K562 (cell line): ENCODE results near the gene XRN1. TPM values are rescaled to one million over a fixed set of nuclear protein-coding genes. Genes with fewer than 3 reads are reported as not detected.

Experiments used
- ATAC-seq: fragments of 200-7000 bp; cut with Tn5 transposase; 3 replicates; pipeline ENCODE4 v1.9.1; 2020; ENCODE audit warnings: moderate library complexity
- BruUV-seq: library from RNA; stranded (reverse); fragments of 400-500 nt; replicated peaks from 2 replicates; lab custom pipeline; 2021; lab: Mats Ljungman, UMichigan
- CTCF ChIA-PET: fragments of 300-600 bp; formaldehyde crosslinking; extraction: SDS; loops from one replicate; lab custom pipeline; 2021; ENCODE audit warnings: low intra/inter-chr PET ratio; lab: Yijun Ruan, JAX
- POLR2A ChIA-PET: fragments of 300-600, 350-650 bp; sonication (Branson Sonifier 250); formaldehyde crosslinking; extraction: SDS; loops from one replicate; lab custom pipeline; 2021; ENCODE audit warnings: antibody characterized with exemption, inconsistent platforms; lab: Yijun Ruan, JAX
- DNase-seq, 4 experiments: peaks; one replicate each; pipeline versions ENCODE4 v3.0.0 to v3.0.0-alpha.2; 2011 to 2018; ENCODE audit warnings: low spot score in 3 of 4, mixed read lengths in 3 of 4; ENCODE audit errors: extremely low read depth in 1 of 4
- FAIRE-seq: peaks from 2 replicates; lab custom pipeline; 2011; peaks lifted over from hg19 to GRCh38; lab: Jason Lieb, UNC
- H2AFZ ChIP-seq: 2 replicates; pipeline ENCODE4 v1.6.0; 2011; ENCODE audit warnings: low read depth, low read length, control low read depth, inconsistent platforms
- H3K27ac ChIP-seq: fragments of 200-600 bp; 3 replicates; pipeline ENCODE4 v1.8.0; 2011; ENCODE audit warnings: low read depth, mild to moderate bottlenecking, control low read depth, inconsistent platforms, low read length, moderate library complexity, mixed read lengths; ENCODE audit errors: extremely low read depth
- H3K27me3 ChIP-seq, 2 experiments: fragments of 300-600 bp in 1 of 2; 2 replicates in 1 of 2; 3 replicates in 1 of 2; pipeline versions ENCODE4 v1.6.0 to v1.8.0; 2011; ENCODE audit warnings: inconsistent platforms in 2 of 2, low read length in 2 of 2, mild to moderate bottlenecking in 1 of 2, mixed read lengths in 1 of 2, moderate library complexity in 1 of 2; ENCODE audit not compliant: control insufficient read depth in 2 of 2, insufficient read depth in 2 of 2
- H3K36me3 ChIP-seq: fragments of 300-600 bp; 3 replicates; pipeline ENCODE4 v1.8.0; 2011; ENCODE audit warnings: mild to moderate bottlenecking, low read length, inconsistent platforms; ENCODE audit not compliant: control insufficient read depth, insufficient read depth
- H3K4me1 ChIP-seq, 2 experiments: fragments of 200-600 bp in 1 of 2; replicated peaks in 1 of 2; 2 replicates in 1 of 2; 3 replicates in 1 of 2; pipeline versions ENCODE4 v1.5.1 to v1.8.0; 2011; ENCODE audit warnings: inconsistent platforms in 2 of 2, low read length in 2 of 2, mild to moderate bottlenecking in 1 of 2, mixed read lengths in 1 of 2, moderate library complexity in 1 of 2; ENCODE audit not compliant: control insufficient read depth in 2 of 2, insufficient read depth in 2 of 2
- H3K4me2 ChIP-seq: 2 replicates; pipeline ENCODE4 v1.6.1; 2011; ENCODE audit warnings: low read length, control low read depth, inconsistent platforms, mixed read lengths; ENCODE audit not compliant: insufficient read depth
- H3K4me3 ChIP-seq: fragments of 200-600 bp; sonication (generic), shearing (Covaris generic); 2 replicates; pipeline ENCODE4 v1.5.1; 2016; ENCODE audit warnings: control low read depth, inconsistent platforms
- H3K79me2 ChIP-seq: fragments of 200-600 bp; 3 replicates; pipeline ENCODE4 v1.8.0; 2011; ENCODE audit warnings: low read length, inconsistent platforms; ENCODE audit not compliant: control insufficient read depth, insufficient read depth
- H3K9ac ChIP-seq, 2 experiments: 2 replicates each; pipeline versions ENCODE4 v1.6.0 to v1.6.1; 2011; ENCODE audit warnings: low read depth in 2 of 2, low read length in 2 of 2, control low read depth in 1 of 2, inconsistent platforms in 1 of 2, mild to moderate bottlenecking in 1 of 2, mixed read lengths in 1 of 2; ENCODE audit not compliant: insufficient read depth in 1 of 2
- H3K9me1 ChIP-seq: one replicate; pipeline ENCODE4 v1.6.0; 2011; ENCODE audit warnings: inconsistent platforms, mild to moderate bottlenecking, low read length, moderate library complexity; ENCODE audit not compliant: control insufficient read depth, insufficient read depth
- H3K9me3 ChIP-seq: replicated peaks from 2 replicates; pipeline ENCODE4 v1.5.1; 2011; ENCODE audit warnings: low read depth, low read length, inconsistent platforms; ENCODE audit not compliant: control insufficient read depth, insufficient read depth
- H4K20me1 ChIP-seq: replicated peaks from 2 replicates; pipeline ENCODE4 v1.6.1; 2011; ENCODE audit warnings: low read length, inconsistent platforms, mixed read lengths; ENCODE audit not compliant: control insufficient read depth, insufficient read depth
- CBX1 ChIP-seq: sonication (generic); IDR thresholded peaks from 2 replicates; pipeline ENCODE4 v1.6.1; 2016; ENCODE audit warnings: antibody characterized with exemption, low read depth, mild to moderate bottlenecking
- ELF1 ChIP-seq: fragments of 200-800 bp; sonication (Bioruptor generic); IDR thresholded peaks from 2 replicates; pipeline ENCODE4 v1.6.1; 2016; ENCODE audit warnings: missing genetic modification characterization, missing compliant biosample characterization
- ETV1 ChIP-seq: fragments of 450-650 bp; conservative IDR thresholded peaks from 2 replicates; pipeline ENCODE4 v1.6.1; 2016; ENCODE audit warnings: missing genetic modification characterization, control low read depth, low read depth, missing compliant biosample characterization
- NCOA4 ChIP-seq: fragments of 450-650 bp; IDR thresholded peaks from 2 replicates; pipeline ENCODE4 v1.6.1; 2018; ENCODE audit warnings: mild to moderate bottlenecking; ENCODE audit not compliant: partially characterized antibody
- RCOR1 ChIP-seq, 2 experiments: IDR thresholded peaks; 2 replicates each; pipeline ENCODE4 v1.6.1; 2012; ENCODE audit warnings: low read depth in 2 of 2, low read length in 2 of 2, borderline replicate concordance in 1 of 2, improper control_type of control experiment in 1 of 2
- TEAD4 ChIP-seq, 2 experiments: sonication (generic) in 1 of 2; formaldehyde crosslinking in 1 of 2; IDR thresholded peaks; 2 replicates each; pipeline versions ENCODE4 v1.6.1 to v1.8.0; 2012 to 2022; ENCODE audit warnings: borderline replicate concordance in 1 of 2, inconsistent platforms in 1 of 2, low read length in 1 of 2, mild to moderate bottlenecking in 1 of 2, missing genetic modification reagents in 1 of 2
- ZNF175 ChIP-seq: fragments of 200-800 bp; sonication (Bioruptor generic); IDR thresholded peaks from 2 replicates; pipeline ENCODE4 v1.6.1; 2016; ENCODE audit warnings: low read depth, mild to moderate bottlenecking, missing genetic modification characterization, missing compliant biosample characterization
- ZNF644 ChIP-seq: fragments of 200-800 bp; sonication (Bioruptor generic); IDR thresholded peaks from 2 replicates; pipeline ENCODE4 v1.6.1; 2016; ENCODE audit warnings: low read depth, missing genetic modification characterization, missing compliant biosample characterization
- WGBS: fragments of 100-300 bp; shearing (Covaris generic); methylation state at CpG from one replicate; pipeline ENCODE4 v1.1.6; 2016; ENCODE audit warnings: low coverage, mixed read lengths; ENCODE audit not compliant: insufficient coverage; ENCODE audit errors: missing lambda C conversion rate; 5-methylcytosine and 5-hydroxymethylcytosine counted together
- in situ Hi-C: fragments of 300-500 bp; cut with MboI; formaldehyde crosslinking; loops from 4 replicates; pipeline ENCODE4 v1.15.0; 2018; ENCODE audit warnings: inconsistent platforms, mixed read lengths
- intact Hi-C: fragments of 100-400 bp; cut with micrococcal nuclease; formaldehyde crosslinking; loops from 2 replicates; pipeline ENCODE4 v1.14.2; 2022
- polyA plus RNA-seq, 8 experiments: library from polyadenylated mRNA; depleted of rRNA in 4 of 8; stranded (reverse) in 5 of 8; unstranded in 3 of 8; fragments of >200 nt; fragmentation: Nextera tagmentation in 2 of 8; fragmentation: Illumina TruSeq in 1 of 8; extraction: Ambion mirVana in 2 of 8; extraction: Trizol in 1 of 8; gene quantifications; 2 replicates each; pipeline versions ENCODE4 v1.2.1 to v1.2.3, GENCODE V29; 2011 to 2014; ENCODE audit warnings: inconsistent platforms in 1 of 8, missing spikeins in 1 of 8
- total RNA-seq, 7 experiments: library from RNA; depleted of rRNA in 6 of 7; stranded (reverse); fragments of >200 nt in 6 of 7; fragmentation: Illumina TruSeq in 2 of 7; extraction: Trizol in 2 of 7; gene quantifications; 2 replicates each; pipeline versions ENCODE4 v1.2.1 to v1.2.3, GENCODE V29; 2011 to 2021; ENCODE audit warnings: low replicate concordance in 1 of 7
- TF ChIP-seq, protein P1 (sequence below): fragments of 450-650 bp; IDR thresholded peaks from 2 replicates; pipeline ENCODE4 v1.6.1; 2017; ENCODE audit warnings: antibody characterized with exemption, mild to moderate bottlenecking
- TF ChIP-seq, protein P2 (sequence below), 2 experiments: fragments of 200-800 bp in 1 of 2; sonication (Bioruptor generic) in 1 of 2; sonication (generic) in 1 of 2; formaldehyde crosslinking in 1 of 2; IDR thresholded peaks in 1 of 2; conservative IDR thresholded peaks in 1 of 2; 2 replicates each; pipeline versions ENCODE4 v1.5.0 to v1.6.1; 2016 to 2020; ENCODE audit warnings: missing compliant biosample characterization in 1 of 2, missing genetic modification characterization in 1 of 2, missing genetic modification reagents in 1 of 2
- TF ChIP-seq, protein P3 (sequence below): fragments of 450-650 bp; conservative IDR thresholded peaks from 2 replicates; pipeline ENCODE4 v1.6.1; 2016; ENCODE audit warnings: missing genetic modification characterization, low read depth, mild to moderate bottlenecking, missing compliant biosample characterization, moderate library complexity
- TF ChIP-seq, protein P4 (sequence below): fragments of 450-650 bp; formaldehyde crosslinking; IDR thresholded peaks from 2 replicates; pipeline ENCODE4 v1.4.0; 2020; ENCODE audit warnings: mild to moderate bottlenecking, moderate library complexity

XRN1 gene
- total and polyA plus RNA-seq, 9 of the 15 experiments (the other 6 are each of a cell fraction or from before 2014, with no cell fraction given), result 3.1 to 28.4 (median 17.2) TPM

DNA sequence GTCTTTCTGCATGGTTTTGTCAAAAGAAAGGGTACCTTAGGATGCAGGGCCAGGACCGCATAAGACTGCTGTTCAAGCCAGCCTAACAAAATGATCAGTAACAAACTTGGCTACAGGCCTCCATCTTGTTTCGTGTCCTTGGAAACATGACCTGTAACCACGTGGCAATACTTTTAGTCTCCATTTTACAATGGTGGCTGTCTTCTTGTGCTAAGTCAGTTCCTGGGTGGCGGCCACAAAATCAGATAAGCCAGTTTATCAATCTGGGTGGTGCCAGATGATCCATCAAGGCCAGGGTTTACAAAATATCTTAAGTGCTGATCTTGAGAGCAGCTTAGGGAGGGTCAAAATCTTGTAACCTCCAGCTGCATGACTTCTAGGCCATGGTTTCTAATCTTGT, 165.3 kb downstream of the XRN1 start:
- BruUV-seq, result no TSS peak
- Histone ChIP-seq H3K27ac (no peak overlapping the region; the same call in 2 of the 3 replicates), H3K9me1 (no peaks in the 10 kb centered on the region), H2AFZ (peak overlapping the region; percentile 70), H4K20me1 (no peaks in the 10 kb centered on the region), H3K4me3 (no peak overlapping the region), H3K4me2 (no peak overlapping the region), H3K27me3 (no peaks in the 10 kb centered on the region), H3K36me3 (no peaks in the 10 kb centered on the region; the same call in 2 of the 3 replicates), H3K9me3 (peaks cover 7% of the 10 kb centered on the region), H3K9ac (no peak overlapping the region), H3K79me2 (no peaks in the 10 kb centered on the region), H3K4me1 (peaks cover 0 to 7% of the 10 kb centered on the region in 2 experiments; a peak in 2 of 5 replicates)
- FAIRE-seq (no peak), DNase-seq (no peak), ATAC-seq (no peak)
- intact Hi-C loops (no loop called here), in situ Hi-C loops (loop anchor here (5.0 kb wide), 3 partner anchors 155 to 320 kb away; no protein-coding TSS in a partner anchor)
- 62% methylated on average over 4 of the region's 4 CpGs for WGBS
- ChIA-PET POLR2A (interaction anchor here (0.7 kb wide), 1 partner anchor 479 kb away, joined by 3 read pairs; no protein-coding TSS in a partner anchor), CTCF (no interaction called here)
- TF ChIP-seq ZNF644 (peak; percentile 80), RCOR1 (IDR thresholded peaks at IDR 0.05; ENCODE audit: borderline replicate concordance in 1 of 2, low read depth in 2 of 2, low read length in 2 of 2) (peak in 1 of 2 experiments; percentile 79; a peak in 2 of 4 replicates), CBX1 (no peak), TEAD4 (IDR thresholded peaks at IDR 0.05; ENCODE audit: low read length) (0 out of 2 replicates have a peak, but pooled peaks have one; percentile 20), TEAD4 (CRISPR knock-in tag; IDR thresholded peaks at IDR 0.05; ENCODE audit: borderline replicate concordance) (no peak), ZNF175 (0 out of 2 replicates have a peak, but pooled peaks have one; percentile 40), ETV1 (tag) (no peak), ELF1 (tag) (0 out of 2 replicates have a peak, but pooled peaks have one; percentile 15), NCOA4 (no peak)
- TF ChIP-seq, protein P1, sequence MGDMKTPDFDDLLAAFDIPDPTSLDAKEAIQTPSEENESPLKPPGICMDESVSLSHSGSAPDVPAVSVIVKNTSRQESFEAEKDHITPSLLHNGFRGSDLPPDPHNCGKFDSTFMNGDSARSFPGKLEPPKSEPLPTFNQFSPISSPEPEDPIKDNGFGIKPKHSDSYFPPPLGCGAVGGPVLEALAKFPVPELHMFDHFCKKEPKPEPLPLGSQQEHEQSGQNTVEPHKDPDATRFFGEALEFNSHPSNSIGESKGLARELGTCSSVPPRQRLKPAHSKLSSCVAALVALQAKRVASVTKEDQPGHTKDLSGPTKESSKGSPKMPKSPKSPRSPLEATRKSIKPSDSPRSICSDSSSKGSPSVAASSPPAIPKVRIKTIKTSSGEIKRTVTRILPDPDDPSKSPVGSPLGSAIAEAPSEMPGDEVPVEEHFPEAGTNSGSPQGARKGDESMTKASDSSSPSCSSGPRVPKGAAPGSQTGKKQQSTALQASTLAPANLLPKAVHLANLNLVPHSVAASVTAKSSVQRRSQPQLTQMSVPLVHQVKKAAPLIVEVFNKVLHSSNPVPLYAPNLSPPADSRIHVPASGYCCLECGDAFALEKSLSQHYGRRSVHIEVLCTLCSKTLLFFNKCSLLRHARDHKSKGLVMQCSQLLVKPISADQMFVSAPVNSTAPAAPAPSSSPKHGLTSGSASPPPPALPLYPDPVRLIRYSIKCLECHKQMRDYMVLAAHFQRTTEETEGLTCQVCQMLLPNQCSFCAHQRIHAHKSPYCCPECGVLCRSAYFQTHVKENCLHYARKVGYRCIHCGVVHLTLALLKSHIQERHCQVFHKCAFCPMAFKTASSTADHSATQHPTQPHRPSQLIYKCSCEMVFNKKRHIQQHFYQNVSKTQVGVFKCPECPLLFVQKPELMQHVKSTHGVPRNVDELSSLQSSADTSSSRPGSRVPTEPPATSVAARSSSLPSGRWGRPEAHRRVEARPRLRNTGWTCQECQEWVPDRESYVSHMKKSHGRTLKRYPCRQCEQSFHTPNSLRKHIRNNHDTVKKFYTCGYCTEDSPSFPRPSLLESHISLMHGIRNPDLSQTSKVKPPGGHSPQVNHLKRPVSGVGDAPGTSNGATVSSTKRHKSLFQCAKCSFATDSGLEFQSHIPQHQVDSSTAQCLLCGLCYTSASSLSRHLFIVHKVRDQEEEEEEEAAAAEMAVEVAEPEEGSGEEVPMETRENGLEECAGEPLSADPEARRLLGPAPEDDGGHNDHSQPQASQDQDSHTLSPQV, result peak; percentile 64
- TF ChIP-seq, protein P2, sequence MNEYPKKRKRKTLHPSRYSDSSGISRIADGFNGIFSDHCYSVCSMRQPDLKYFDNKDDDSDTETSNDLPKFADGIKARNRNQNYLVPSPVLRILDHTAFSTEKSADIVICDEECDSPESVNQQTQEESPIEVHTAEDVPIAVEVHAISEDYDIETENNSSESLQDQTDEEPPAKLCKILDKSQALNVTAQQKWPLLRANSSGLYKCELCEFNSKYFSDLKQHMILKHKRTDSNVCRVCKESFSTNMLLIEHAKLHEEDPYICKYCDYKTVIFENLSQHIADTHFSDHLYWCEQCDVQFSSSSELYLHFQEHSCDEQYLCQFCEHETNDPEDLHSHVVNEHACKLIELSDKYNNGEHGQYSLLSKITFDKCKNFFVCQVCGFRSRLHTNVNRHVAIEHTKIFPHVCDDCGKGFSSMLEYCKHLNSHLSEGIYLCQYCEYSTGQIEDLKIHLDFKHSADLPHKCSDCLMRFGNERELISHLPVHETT (CRISPR knock-in tag; conservative IDR thresholded peaks at IDR 0.05 in 1 of 2, IDR thresholded peaks at IDR 0.05 in 1 of 2), result 0 out of 4 replicates have a peak, but pooled peaks of 1 of the 2 experiments have one; percentile 72
- TF ChIP-seq, protein P3, sequence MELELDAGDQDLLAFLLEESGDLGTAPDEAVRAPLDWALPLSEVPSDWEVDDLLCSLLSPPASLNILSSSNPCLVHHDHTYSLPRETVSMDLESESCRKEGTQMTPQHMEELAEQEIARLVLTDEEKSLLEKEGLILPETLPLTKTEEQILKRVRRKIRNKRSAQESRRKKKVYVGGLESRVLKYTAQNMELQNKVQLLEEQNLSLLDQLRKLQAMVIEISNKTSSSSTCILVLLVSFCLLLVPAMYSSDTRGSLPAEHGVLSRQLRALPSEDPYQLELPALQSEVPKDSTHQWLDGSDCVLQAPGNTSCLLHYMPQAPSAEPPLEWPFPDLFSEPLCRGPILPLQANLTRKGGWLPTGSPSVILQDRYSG (tag), result 0 out of 2 replicates have a peak, but pooled peaks have one; percentile 21
- TF ChIP-seq, protein P4, sequence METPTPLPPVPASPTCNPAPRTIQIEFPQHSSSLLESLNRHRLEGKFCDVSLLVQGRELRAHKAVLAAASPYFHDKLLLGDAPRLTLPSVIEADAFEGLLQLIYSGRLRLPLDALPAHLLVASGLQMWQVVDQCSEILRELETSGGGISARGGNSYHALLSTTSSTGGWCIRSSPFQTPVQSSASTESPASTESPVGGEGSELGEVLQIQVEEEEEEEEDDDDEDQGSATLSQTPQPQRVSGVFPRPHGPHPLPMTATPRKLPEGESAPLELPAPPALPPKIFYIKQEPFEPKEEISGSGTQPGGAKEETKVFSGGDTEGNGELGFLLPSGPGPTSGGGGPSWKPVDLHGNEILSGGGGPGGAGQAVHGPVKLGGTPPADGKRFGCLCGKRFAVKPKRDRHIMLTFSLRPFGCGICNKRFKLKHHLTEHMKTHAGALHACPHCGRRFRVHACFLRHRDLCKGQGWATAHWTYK, result 0 out of 2 replicates have a peak, but pooled peaks have one; percentile 27
